H1 (cell line): Measurements from ENCODE around the gene CHCHD6. TPM values are rescaled to one million over a fixed set of nuclear protein-coding genes. Genes with fewer than 3 reads are reported as not detected.

Experiments
- CHD2 ChIP-seq: IDR thresholded peaks from 2 replicates; pipeline ENCODE4 v1.6.1; 2012; ENCODE audit warnings: low read length, improper control_type of control experiment
- EGR1 ChIP-seq: IDR thresholded peaks from 2 replicates; pipeline ENCODE4 v1.6.1; 2011; ENCODE audit warnings: low read depth, low read length, borderline replicate concordance
- KDM1A ChIP-seq: fragments of 200-600, 300-600 bp; sonication (generic); IDR thresholded peaks from 2 replicates; pipeline ENCODE4 v1.7.1; 2016; ENCODE audit warnings: mild to moderate bottlenecking, low read length, borderline replicate concordance
- RNF2 ChIP-seq: fragments of 200-900, 300-1000 bp; sonication (generic); IDR thresholded peaks from 2 replicates; pipeline ENCODE4 v1.7.1; 2016; ENCODE audit warnings: borderline replicate concordance, low read depth, mild to moderate bottlenecking, antibody characterized with exemption, low read length; ENCODE audit not compliant: poor library complexity, severe bottlenecking; ENCODE audit errors: missing control alignments
- SAP30 ChIP-seq: fragments of 300-600 bp; sonication (generic); IDR thresholded peaks from 2 replicates; pipeline ENCODE4 v1.7.1; 2012; ENCODE audit warnings: low read length, moderate library complexity, mild to moderate bottlenecking, inconsistent platforms; ENCODE audit not compliant: insufficient read depth, insufficient replicate concordance
- TBP ChIP-seq: IDR thresholded peaks from 2 replicates; pipeline ENCODE4 v1.6.1; 2011; ENCODE audit warnings: low read depth, low read length, improper control_type of control experiment
- polyA plus RNA-seq, 7 experiments: library from polyadenylated mRNA; depleted of rRNA in 3 of 7; stranded (reverse) in 5 of 7; unstranded in 2 of 7; fragments of >200 nt in 5 of 7; fragments of 200-250 nt in 2 of 7; gene quantifications; 1 replicate in 5 of 7; 2 replicates in 1 of 7; 4 replicates in 1 of 7; pipeline versions ENCODE4 v1.2.1 to v1.2.3, GENCODE V29; 2011 to 2013; ENCODE audit warnings: missing spikeins in 2 of 7, mixed read lengths in 2 of 7
- total RNA-seq: library from RNA; stranded (reverse); fragmentation: NEBNext Ultra II Directional; extraction: Animal tissue kit (Norgen Biotek cat#: 25700); gene quantifications from 2 replicates; pipeline ENCODE4 v1.2.1, GENCODE V29; 2021

Gene CHCHD6
- total and polyA plus RNA-seq, 2 of the 8 experiments (the other 6 are each of a cell fraction or from before 2014, with no cell fraction given), result 32.4 to 37.6 TPM

GRCh38 chr3:126666658-126667528 lies 37.1 kb upstream of the CHCHD6 start (continued):
- TF ChIP-seq KDM1A (no peak), RNF2 (no peak), CHD2 (no peak), SAP30 (no peak), TBP (no peak), EGR1 (no peak)
